SK-N-SH (cell line): ENCODE results near the gene KCNQ4. TPM values are rescaled to one million over a fixed set of nuclear protein-coding genes. Genes with fewer than 3 reads are reported as not detected.

Source experiments
- CTCF ChIA-PET: fragments of 300-600, 350-600 bp; formaldehyde crosslinking; extraction: SDS; loops from one replicate; lab custom pipeline; 2021; lab: Yijun Ruan, JAX
- POLR2A ChIA-PET: fragments of 350-600 bp; sonication (Branson Sonifier 250); formaldehyde crosslinking; extraction: SDS; loops from one replicate; lab custom pipeline; 2020; ENCODE audit warnings: antibody characterized with exemption, inconsistent platforms; lab: Yijun Ruan, JAX
- DNase-seq: peaks from one replicate; pipeline ENCODE4 v3.0.0; 2012
- H2AFZ ChIP-seq: fragments of 200-600 bp; sonication (generic); 2 replicates; pipeline ENCODE4 v1.8.1; 2016; ENCODE audit warnings: antibody characterized with exemption, mild to moderate bottlenecking, low read depth
- H3F3A ChIP-seq: fragments of 200-600 bp; sonication (generic); replicated peaks from 2 replicates; pipeline ENCODE3; 2016; ENCODE audit warnings: antibody characterized with exemption, mild to moderate bottlenecking; ENCODE audit not compliant: insufficient read depth
- H3K27ac ChIP-seq, 2 experiments: fragments of 200-500 bp in 1 of 2; fragments of 200-600 bp in 1 of 2; sonication (Bioruptor generic) in 1 of 2; sonication (generic), shearing (Covaris generic) in 1 of 2; 2 replicates each; pipeline versions ENCODE4 v1.5.1 to v1.6.1; 2014 to 2016; ENCODE audit warnings: low read depth in 2 of 2, inconsistent platforms in 1 of 2, low read length in 1 of 2, mild to moderate bottlenecking in 1 of 2, mixed read lengths in 1 of 2
- H3K27me3 ChIP-seq: fragments of 200-600 bp; sonication (generic), shearing (Covaris generic); 2 replicates; pipeline ENCODE4 v1.6.1; 2016; ENCODE audit warnings: mixed run types; ENCODE audit not compliant: insufficient read depth
- H3K36me3 ChIP-seq, 2 experiments: fragments of 200-500 bp in 1 of 2; fragments of 200-600 bp in 1 of 2; sonication (Bioruptor generic) in 1 of 2; sonication (generic) in 1 of 2; replicated peaks in 1 of 2; 2 replicates each; pipeline versions ENCODE3 to v1.5.1; 2014 to 2016; ENCODE audit warnings: low read length in 1 of 2, mild to moderate bottlenecking in 1 of 2; ENCODE audit not compliant: insufficient read depth in 2 of 2, control insufficient read depth in 1 of 2
- H3K4me1 ChIP-seq, 2 experiments: fragments of 200-500 bp in 1 of 2; fragments of 200-600 bp in 1 of 2; sonication (Bioruptor generic) in 1 of 2; sonication (generic), shearing (Covaris generic) in 1 of 2; 2 replicates each; pipeline versions ENCODE4 v1.5.1 to v1.6.1; 2014 to 2016; ENCODE audit warnings: low read depth in 1 of 2, low read length in 1 of 2, mixed run types in 1 of 2; ENCODE audit not compliant: insufficient read depth in 2 of 2, control insufficient read depth in 1 of 2
- H3K4me2 ChIP-seq: fragments of 200-600 bp; sonication (generic), shearing (Covaris generic); 2 replicates; pipeline ENCODE4 v1.6.1; 2017; ENCODE audit warnings: mixed run types
- H3K4me3 ChIP-seq, 2 experiments: fragments of 200-500 bp in 1 of 2; fragments of 200-600 bp in 1 of 2; sonication (Bioruptor generic) in 1 of 2; sonication (generic), shearing (Covaris generic) in 1 of 2; 2 replicates each; pipeline versions ENCODE4 v1.5.1 to v1.8.1; 2014 to 2016; ENCODE audit warnings: low read depth in 2 of 2, inconsistent platforms in 1 of 2, low read length in 1 of 2, mild to moderate bottlenecking in 1 of 2, mixed read lengths in 1 of 2, moderate library complexity in 1 of 2
- H3K79me2 ChIP-seq: fragments of 200-600 bp; sonication (generic); 2 replicates; pipeline ENCODE4 v1.8.1; 2017; ENCODE audit warnings: mild to moderate bottlenecking; ENCODE audit not compliant: insufficient read depth
- H3K9ac ChIP-seq: fragments of 200-600 bp; sonication (generic); 2 replicates; pipeline ENCODE4 v1.6.1; 2017; ENCODE audit warnings: mixed run types
- H3K9me2 ChIP-seq: fragments of 200-600 bp; sonication (generic); 2 replicates; pipeline ENCODE4 v1.6.1; 2017; ENCODE audit warnings: mixed run types
- H3K9me3 ChIP-seq: fragments of 200-600 bp; sonication (generic); 2 replicates; pipeline ENCODE4 v1.6.1; 2017; ENCODE audit warnings: mixed run types, mild to moderate bottlenecking, moderate library complexity
- H4K20me1 ChIP-seq: fragments of 200-600 bp; sonication (generic); 2 replicates; pipeline ENCODE4 v1.6.1; 2017; ENCODE audit warnings: mild to moderate bottlenecking, mixed run types; ENCODE audit not compliant: insufficient read depth
- ELF1 ChIP-seq: IDR thresholded peaks from 2 replicates; pipeline ENCODE4 v1.4.0; 2012
- EZH2phosphoT487 ChIP-seq: fragments of 200-600 bp; sonication (generic); IDR thresholded peaks from 2 replicates; pipeline ENCODE4 v1.6.1; 2017; ENCODE audit warnings: low read depth, mixed run types, mild to moderate bottlenecking, antibody characterized with exemption, moderate library complexity, borderline replicate concordance
- FOSL2 ChIP-seq: IDR thresholded peaks from 2 replicates; pipeline ENCODE4 v1.4.0; 2012; ENCODE audit warnings: low read depth, mild to moderate bottlenecking, moderate library complexity, borderline replicate concordance
- FOXM1 ChIP-seq: IDR thresholded peaks from 2 replicates; pipeline ENCODE4 v1.4.0; 2012; ENCODE audit warnings: low read depth, mild to moderate bottlenecking
- GABPA ChIP-seq: IDR thresholded peaks from 2 replicates; pipeline ENCODE4 v1.4.0; 2012; ENCODE audit warnings: low read depth, mild to moderate bottlenecking
- GATA2 ChIP-seq: sonication (generic); formaldehyde crosslinking; IDR thresholded peaks from 2 replicates; pipeline ENCODE4 v1.5.0; 2020; ENCODE audit warnings: mild to moderate bottlenecking, missing genetic modification reagents
- IRF3 ChIP-seq: fragments of 150-350 bp; IDR thresholded peaks from 2 replicates; pipeline ENCODE4 v1.6.1; 2016; ENCODE audit warnings: mild to moderate bottlenecking, low read depth, low read length
- JUND ChIP-seq: IDR thresholded peaks from 2 replicates; pipeline ENCODE4 v1.4.0; 2012
- MEF2A ChIP-seq: IDR thresholded peaks from 2 replicates; pipeline ENCODE4 v1.4.0; 2012; ENCODE audit warnings: low read depth, borderline replicate concordance
- NFIC ChIP-seq: IDR thresholded peaks from 2 replicates; pipeline ENCODE4 v1.4.0; 2012; ENCODE audit warnings: borderline replicate concordance
- PBX3 ChIP-seq: IDR thresholded peaks from 2 replicates; pipeline ENCODE4; 2012
- POLR2AphosphoS5 ChIP-seq: IDR thresholded peaks from 2 replicates; pipeline ENCODE4 v1.6.1; 2012; ENCODE audit warnings: low read depth, low read length
- RAD21 ChIP-seq: IDR thresholded peaks from 2 replicates; pipeline ENCODE4 v1.6.1; 2012; ENCODE audit warnings: mild to moderate bottlenecking, low read length
- RCOR1 ChIP-seq: fragments of 150-350 bp; IDR thresholded peaks from 2 replicates; pipeline ENCODE4 v1.6.1; 2017; ENCODE audit warnings: antibody characterized with exemption, low read length
- REST ChIP-seq: IDR thresholded peaks from 2 replicates; pipeline ENCODE4 v1.6.1; 2012; ENCODE audit warnings: mild to moderate bottlenecking, low read depth, low read length, moderate library complexity
- RFX5 ChIP-seq: IDR thresholded peaks from 2 replicates; pipeline ENCODE4 v1.6.1; 2012; ENCODE audit warnings: mild to moderate bottlenecking, improper control_type of control experiment, low read length
- RXRA ChIP-seq: IDR thresholded peaks from 2 replicates; pipeline ENCODE4 v1.4.0; 2012; ENCODE audit warnings: low read depth, mild to moderate bottlenecking, borderline replicate concordance
- TCF12 ChIP-seq: IDR thresholded peaks from 2 replicates; pipeline ENCODE4 v1.4.0; 2012
- USF2 ChIP-seq: fragments of 150-350 bp; IDR thresholded peaks from 2 replicates; pipeline ENCODE4 v1.6.1; 2017; ENCODE audit warnings: antibody characterized with exemption, low read length, low read depth, borderline replicate concordance
- YY1 ChIP-seq: IDR thresholded peaks from 2 replicates; pipeline ENCODE4 v1.4.0; 2012; ENCODE audit warnings: low read depth, mild to moderate bottlenecking
- WGBS: methylation state at CpG from one replicate; pipeline ENCODE4 v1.1.6; 2017; ENCODE audit warnings: low lambda C conversion rate; 5-methylcytosine and 5-hydroxymethylcytosine counted together
- polyA plus RNA-seq, 3 experiments: library from polyadenylated mRNA; depleted of rRNA; stranded (reverse); fragments of >200 nt; gene quantifications; 2 replicates each; pipeline ENCODE4 v1.2.3, GENCODE V29; 2012

The KCNQ4 gene
- polyA plus RNA-seq, 1 of the 3 experiments (the other 2 are of a cell fraction): 0.15 TPM

GRCh38 chr1:40796939-40797667 is 13.5 kb downstream of the KCNQ4 start:
- ChIA-PET POLR2A (interaction anchor here (0.6 kb wide), 1 partner anchor 246 kb away, joined by 3 read pairs; no protein-coding TSS in a partner anchor), CTCF (interaction anchor here (0.6 to 2.2 kb wide), 4 partner anchors 23 to 152 kb away, joined by 3 to 16 read pairs (median 4); no protein-coding TSS in a partner anchor)
- Histone ChIP-seq H3K4me1 (peaks cover 0 to 27% of the 10 kb centered on the region in 2 experiments; a peak in 1 of 4 replicates), H3K9me2 (no peaks in the 10 kb centered on the region), H4K20me1 (no peaks in the 10 kb centered on the region), H3K9me3 (no peaks in the 10 kb centered on the region), H3K4me2 (no peak overlapping the region), H3K36me3 (no peaks in the 10 kb centered on the region), H3K4me3 (no peak overlapping the region), H3K79me2 (no peaks in the 10 kb centered on the region), H3K27ac (no peak overlapping the region), H3F3A (peaks cover 3% of the 10 kb centered on the region), H3K27me3 (no peaks in the 10 kb centered on the region), H3K9ac (no peak overlapping the region), H2AFZ (no peak overlapping the region)
- DNase-seq: no peak
- TF ChIP-seq FOXM1 (no peak), NFIC (peak; percentile 65), GABPA (0 out of 2 replicates have a peak, but pooled peaks have one; percentile 4), JUND (no peak), YY1 (no peak), RFX5 (no peak), USF2 (no peak), RCOR1 (no peak), PBX3 (peak; percentile 60)
- WGBS: 60% methylated on average over 9 of the region's 9 CpGs

GRCh38 chr1:40797668-40798010 is 14.1 kb downstream of the KCNQ4 start:
- H3K9me3 ChIP-seq: no peaks in the 10 kb centered on the region
- H3K27me3 ChIP-seq: no peaks in the 10 kb centered on the region
- POLR2A ChIA-PET: no interaction called here
- H3K36me3 ChIP-seq: no peaks in the 10 kb centered on the region
- peaks cover 3% of the 10 kb centered on the region for H3F3A ChIP-seq
- H3K4me1 ChIP-seq: peaks cover 0 to 28% of the 10 kb centered on the region in 2 experiments; a peak in 1 of 4 replicates
- H3K4me3 ChIP-seq: no peak overlapping the region
- no peak overlapping the region for H2AFZ ChIP-seq
- H3K9me2 ChIP-seq: no peaks in the 10 kb centered on the region
- H3K27ac ChIP-seq: no peak overlapping the region
- CTCF ChIA-PET: interaction anchor here (0.6 to 2.2 kb wide), 4 partner anchors 23 to 150 kb away, joined by 3 to 16 read pairs (median 3); no protein-coding TSS in a partner anchor
- DNase-seq: no peak
- no peak overlapping the region for H3K4me2 ChIP-seq
- 83% methylated on average over 3 of the region's 3 CpGs for WGBS
- no peaks in the 10 kb centered on the region for H4K20me1 ChIP-seq
- no peaks in the 10 kb centered on the region for H3K79me2 ChIP-seq
- no peak overlapping the region for H3K9ac ChIP-seq
- TF ChIP-seq ELF1 (no peak), POLR2AphosphoS5 (no peak), RXRA (no peak), NFIC (no peak), RFX5 (no peak), PBX3 (no peak), EZH2phosphoT487 (no peak), REST (no peak), RCOR1 (no peak), TCF12 (no peak), GATA2 (no peak), RAD21 (no peak), IRF3 (no peak), MEF2A (no peak), FOSL2 (no peak)
